H1 (cell line): Measurements from ENCODE around the gene MIS18BP1. TPM values are rescaled to one million over a fixed set of nuclear protein-coding genes. Genes with fewer than 3 reads are reported as not detected.

Source experiments
- CTCF ChIA-PET: fragments of 300-600 bp; sonication (Branson Sonifier 250); formaldehyde crosslinking; loops from one replicate; lab custom pipeline; 2021; ENCODE audit not compliant: partially characterized antibody; lab: Charles Lee
- POLR2A ChIA-PET: fragments of 300-600 bp; sonication (Branson Sonifier 250); formaldehyde crosslinking; loops from one replicate; lab custom pipeline; 2021; ENCODE audit warnings: inconsistent platforms; ENCODE audit not compliant: partially characterized antibody; lab: Charles Lee
- DNase-seq, 2 experiments: peaks; one replicate each; pipeline versions ENCODE4 v3.0.0 to v3.0.0-alpha.2; 2010 to 2022; ENCODE audit warnings: low spot score in 2 of 2, low read depth in 1 of 2, mixed read lengths in 1 of 2
- FAIRE-seq: peaks from 2 replicates; lab custom pipeline; 2011; peaks lifted over from hg19 to GRCh38; lab: Jason Lieb, UNC
- H2AFZ ChIP-seq: 2 replicates; pipeline ENCODE4 v1.8.1; 2012; ENCODE audit warnings: low read length, inconsistent platforms
- H2AK5ac ChIP-seq: 2 replicates; pipeline ENCODE4 v1.6.1; 2013; ENCODE audit warnings: low read depth, low read length
- H2BK120ac ChIP-seq: replicated peaks from 2 replicates; pipeline ENCODE3; 2013; ENCODE audit warnings: low read depth, low read length, inconsistent platforms
- H2BK12ac ChIP-seq: 2 replicates; pipeline ENCODE4 v1.6.1; 2013; ENCODE audit warnings: low read depth, low read length
- H2BK15ac ChIP-seq: 2 replicates; pipeline ENCODE4 v1.6.1; 2013; ENCODE audit warnings: low read length
- H2BK20ac ChIP-seq: 2 replicates; pipeline ENCODE4 v1.6.1; 2013; ENCODE audit warnings: low read length
- H2BK5ac ChIP-seq: 2 replicates; pipeline ENCODE4 v1.6.1; 2013; ENCODE audit warnings: low read depth, low read length
- H3K14ac ChIP-seq: 2 replicates; pipeline ENCODE4 v1.6.1; 2013; ENCODE audit warnings: inconsistent platforms; ENCODE audit not compliant: insufficient read length
- H3K18ac ChIP-seq: 2 replicates; pipeline ENCODE4 v1.6.1; 2013; ENCODE audit warnings: low read length; ENCODE audit errors: extremely low read depth
- H3K23ac ChIP-seq: 2 replicates; pipeline ENCODE4 v1.6.1; 2013; ENCODE audit warnings: inconsistent platforms; ENCODE audit not compliant: insufficient read length
- H3K23me2 ChIP-seq: 2 replicates; pipeline ENCODE4 v1.6.1; 2013; ENCODE audit warnings: low read depth, low read length
- H3K27ac ChIP-seq: 2 replicates; pipeline ENCODE4 v1.6.1; 2011; ENCODE audit warnings: low read depth, low read length, inconsistent platforms
- H3K27me3 ChIP-seq, 4 experiments: replicated peaks in 1 of 4; 1 replicate in 1 of 4; 2 replicates in 3 of 4; pipeline versions ENCODE4 v1.6.1 to v1.8.1; 2011 to 2013; ENCODE audit warnings: low read length in 3 of 4, mild to moderate bottlenecking in 3 of 4, inconsistent platforms in 2 of 4, mixed read lengths in 2 of 4, moderate library complexity in 1 of 4; ENCODE audit not compliant: control insufficient read depth in 3 of 4, insufficient read depth in 3 of 4; ENCODE audit errors: extremely low read depth in 1 of 4
- H3K36me3 ChIP-seq, 4 experiments: 2 replicates each; pipeline versions ENCODE4 v1.6.1 to v1.8.1; 2011 to 2013; ENCODE audit warnings: mild to moderate bottlenecking in 4 of 4, low read length in 3 of 4, moderate library complexity in 2 of 4, control low read depth in 1 of 4, inconsistent platforms in 1 of 4; ENCODE audit not compliant: insufficient read depth in 4 of 4, control insufficient read depth in 2 of 4
- H3K4ac ChIP-seq: replicated peaks from 2 replicates; pipeline ENCODE3; 2013; ENCODE audit warnings: low read length, low read depth, mixed read lengths, inconsistent platforms; ENCODE audit not compliant: insufficient read length
- H3K4me1 ChIP-seq, 4 experiments: replicated peaks in 1 of 4; 1 replicate in 1 of 4; 2 replicates in 3 of 4; pipeline versions ENCODE4 v1.6.1 to v1.8.1; 2011 to 2013; ENCODE audit warnings: low read length in 3 of 4, inconsistent platforms in 2 of 4, mixed read lengths in 1 of 4; ENCODE audit not compliant: insufficient read depth in 4 of 4, control insufficient read depth in 3 of 4
- H3K4me2 ChIP-seq, 2 experiments: 2 replicates each; pipeline versions ENCODE4 v1.6.1 to v1.8.1; 2011 to 2013; ENCODE audit warnings: low read depth in 2 of 2, low read length in 2 of 2, control low read depth in 1 of 2, inconsistent platforms in 1 of 2, mild to moderate bottlenecking in 1 of 2; ENCODE audit not compliant: insufficient read depth in 1 of 2
- H3K4me3 ChIP-seq, 4 experiments: fragments of 200-600, 300-600 bp in 1 of 4; sonication (generic), shearing (Covaris generic), sonication (Bioruptor Twin) in 1 of 4; 2 replicates each; pipeline versions ENCODE4 v1.5.1 to v1.8.1; 2011 to 2016; ENCODE audit warnings: low read length in 4 of 4, low read depth in 3 of 4, control low read depth in 2 of 4, inconsistent platforms in 2 of 4, mild to moderate bottlenecking in 2 of 4, mixed read lengths in 1 of 4, moderate library complexity in 1 of 4; ENCODE audit not compliant: insufficient read depth in 2 of 4; ENCODE audit errors: extremely low read depth in 1 of 4
- H3K56ac ChIP-seq: replicated peaks from 2 replicates; pipeline ENCODE3; 2013; ENCODE audit warnings: low read depth, mild to moderate bottlenecking, mixed read lengths, low read length, inconsistent platforms; ENCODE audit not compliant: insufficient read length
- H3K79me1 ChIP-seq: 2 replicates; pipeline ENCODE4 v1.6.1; 2013; ENCODE audit warnings: low read depth, low read length, control low read depth
- H3K79me2 ChIP-seq, 2 experiments: 2 replicates each; pipeline versions ENCODE4 v1.6.1 to v1.8.1; 2012 to 2013; ENCODE audit warnings: low read length in 2 of 2, mild to moderate bottlenecking in 2 of 2, inconsistent platforms in 1 of 2; ENCODE audit not compliant: insufficient read depth in 2 of 2, control insufficient read depth in 1 of 2
- H3K9ac ChIP-seq, 4 experiments: replicated peaks in 1 of 4; 1 replicate in 1 of 4; 2 replicates in 3 of 4; pipeline versions ENCODE4 v1.6.1 to v1.8.1; 2011 to 2013; ENCODE audit warnings: low read depth in 3 of 4, low read length in 3 of 4, control low read depth in 2 of 4, mild to moderate bottlenecking in 2 of 4, moderate library complexity in 2 of 4, inconsistent platforms in 1 of 4; ENCODE audit errors: extremely low read depth in 1 of 4
- H3K9me3 ChIP-seq, 2 experiments: 2 replicates each; pipeline versions ENCODE4 v1.6.1 to v1.8.1; 2012 to 2013; ENCODE audit warnings: mild to moderate bottlenecking in 2 of 2, moderate library complexity in 2 of 2, control low read depth in 1 of 2, inconsistent platforms in 1 of 2, low read depth in 1 of 2, low read length in 1 of 2, mixed read lengths in 1 of 2; ENCODE audit not compliant: insufficient read depth in 2 of 2
- H4K20me1 ChIP-seq, 2 experiments: replicated peaks in 1 of 2; 2 replicates each; pipeline versions ENCODE3 to v1.8.1; 2011 to 2013; ENCODE audit warnings: inconsistent platforms in 2 of 2, low read length in 2 of 2, mild to moderate bottlenecking in 1 of 2; ENCODE audit not compliant: insufficient read depth in 2 of 2, control insufficient read depth in 1 of 2
- H4K5ac ChIP-seq: 2 replicates; pipeline ENCODE4 v1.6.1; 2013; ENCODE audit warnings: low read length, low read depth, mixed read lengths, inconsistent platforms; ENCODE audit not compliant: insufficient read length
- H4K8ac ChIP-seq: 2 replicates; pipeline ENCODE4 v1.8.0; 2013; ENCODE audit warnings: mild to moderate bottlenecking, moderate library complexity, low read length, inconsistent platforms; ENCODE audit not compliant: insufficient read depth; ENCODE audit errors: extremely low read depth
- H4K91ac ChIP-seq: replicated peaks from 2 replicates; pipeline ENCODE3; 2013; ENCODE audit warnings: low read length, mixed read lengths, inconsistent platforms; ENCODE audit not compliant: insufficient read length
- CREB1 ChIP-seq: IDR thresholded peaks from 2 replicates; pipeline ENCODE4 v1.6.1; 2012; ENCODE audit warnings: inconsistent platforms
- POLR2A ChIP-seq, 2 experiments: IDR thresholded peaks; 1 replicate in 1 of 2; 2 replicates in 1 of 2; pipeline ENCODE4 v1.6.1; 2011; ENCODE audit warnings: low read depth in 2 of 2, low read length in 2 of 2, mild to moderate bottlenecking in 2 of 2; ENCODE audit errors: control extremely low read depth in 1 of 2
- WGBS, 2 experiments: shearing (Covaris generic) in 1 of 2; methylation state at CpG; one replicate each; pipeline versions ENCODE4 v1.1.6 to v1.1.7; 2013 to 2015; ENCODE audit warnings: low lambda C conversion rate in 2 of 2, mixed read lengths in 2 of 2, inconsistent platforms in 1 of 2, low coverage in 1 of 2, missing lambda C conversion rate in 1 of 2; ENCODE audit not compliant: insufficient replicate concordance in 2 of 2, insufficient coverage in 1 of 2, insufficient read length in 1 of 2; ENCODE audit errors: extremely low coverage in 1 of 2, missing lambda C conversion rate in 1 of 2; 5-methylcytosine and 5-hydroxymethylcytosine counted together
- polyA plus RNA-seq, 7 experiments: library from polyadenylated mRNA; depleted of rRNA in 3 of 7; stranded (reverse) in 5 of 7; unstranded in 2 of 7; fragments of >200 nt in 5 of 7; fragments of 200-250 nt in 2 of 7; gene quantifications; 1 replicate in 5 of 7; 2 replicates in 1 of 7; 4 replicates in 1 of 7; pipeline versions ENCODE4 v1.2.1 to v1.2.3, GENCODE V29; 2011 to 2013; ENCODE audit warnings: missing spikeins in 2 of 7, mixed read lengths in 2 of 7
- total RNA-seq: library from RNA; stranded (reverse); fragmentation: NEBNext Ultra II Directional; extraction: Animal tissue kit (Norgen Biotek cat#: 25700); gene quantifications from 2 replicates; pipeline ENCODE4 v1.2.1, GENCODE V29; 2021

Gene MIS18BP1
- total and polyA plus RNA-seq, 2 of the 8 experiments (the other 6 are each of a cell fraction or from before 2014, with no cell fraction given): 12.8 to 80.5 TPM

DNA sequence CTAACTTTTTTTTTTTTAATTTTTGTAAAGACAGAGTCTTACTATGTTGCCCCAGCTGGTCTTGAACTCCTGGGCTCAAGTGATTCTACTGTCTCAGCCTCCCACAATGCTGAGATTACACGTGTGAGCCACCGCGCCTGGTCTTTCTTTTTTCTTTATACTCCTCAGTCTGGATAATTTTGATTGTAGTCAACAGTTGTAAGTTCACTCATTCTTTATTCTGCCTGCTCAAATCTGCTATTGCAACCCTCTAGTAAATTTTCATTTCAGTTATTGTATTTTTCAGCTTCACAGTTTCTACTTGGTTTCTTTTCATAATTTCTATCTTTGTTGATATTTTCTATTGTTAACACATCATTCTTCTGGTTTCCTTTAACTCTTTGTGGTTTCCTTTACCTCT is 5.8 kb upstream of the MIS18BP1 start:
- H3K36me3 ChIP-seq: no peaks in the 10 kb centered on the region
- H3K4ac ChIP-seq: no peak overlapping the region
- H4K20me1 ChIP-seq: no peaks in the 10 kb centered on the region
- H3K4me3 ChIP-seq: no peak overlapping the region
- no peak overlapping the region for H2AFZ ChIP-seq
- H3K56ac ChIP-seq: no peak overlapping the region
- WGBS, 2 experiments: 90% methylated on average over 3 of the region's 3 CpGs; no CpG with 5 or more reads in 1 of the 2 experiments
- ChIA-PET CTCF (interaction anchor here (1.3 to 8.6 kb wide), 2 partner anchors 11 to 26 kb away, joined by 4 to 85 read pairs; no protein-coding TSS in a partner anchor), POLR2A (interaction anchor here (0.6 kb wide), 1 partner anchor 113 kb away, joined by 3 read pairs; no protein-coding TSS in a partner anchor)
- no peak overlapping the region for H3K4me2 ChIP-seq
- DNase-seq: no peak
- H4K91ac ChIP-seq: no peak overlapping the region
- peaks cover 0 to 6% of the 10 kb centered on the region in 2 experiments; a peak in 1 of 4 replicates for H3K9me3 ChIP-seq
- H2BK120ac ChIP-seq: no peak overlapping the region
- H2BK12ac ChIP-seq: no peak overlapping the region
- H3K79me1 ChIP-seq: no peaks in the 10 kb centered on the region
- H3K79me2 ChIP-seq: no peaks in the 10 kb centered on the region
- no peak overlapping the region for H2BK5ac ChIP-seq
- no peak for TF ChIP-seq CREB1
- TF ChIP-seq POLR2A (IDR thresholded peaks at IDR 0.05; ENCODE audit: control extremely low read depth in 1 of 2, low read depth in 2 of 2, low read length in 2 of 2): no peak
- H4K5ac ChIP-seq: no peak overlapping the region
- H3K18ac ChIP-seq: no peak overlapping the region
- no peak overlapping the region for H2BK20ac ChIP-seq
- H3K4me1 ChIP-seq: 0 out of 7 replicates have a peak, but pooled peaks cover 0 to 3% (median 0%) of the 10 kb centered on the region in 4 experiments
- no peak overlapping the region for H3K9ac ChIP-seq
- no peaks in the 10 kb centered on the region; the same call in 1 of the 2 replicates for H3K23me2 ChIP-seq
- H3K23ac ChIP-seq: no peak overlapping the region
- H3K14ac ChIP-seq: no peak overlapping the region
- H4K8ac ChIP-seq: no peak overlapping the region
- no peaks in the 10 kb centered on the region; a peak in 1 of 7 replicates for H3K27me3 ChIP-seq
- no peak for FAIRE-seq
- no peak overlapping the region for H2AK5ac ChIP-seq
- no peak overlapping the region for H2BK15ac ChIP-seq
- no peak overlapping the region for H3K27ac ChIP-seq
